DOHH2 (cell line): ENCODE results near the gene CLEC14A.

Experiments
- H3F3A ChIP-seq: fragments of 200-600 bp; sonication (generic), shearing (Covaris generic); 2 replicates; pipeline ENCODE4 v1.6.0; 2016; ENCODE audit warnings: antibody characterized with exemption, mild to moderate bottlenecking; ENCODE audit not compliant: control insufficient read depth, insufficient read depth
- H3K27ac ChIP-seq: fragments of 200-600 bp; sonication (generic); 2 replicates; pipeline ENCODE4 v1.5.1; 2014; ENCODE audit warnings: low read depth, mild to moderate bottlenecking, low read length, moderate library complexity
- H3K27me3 ChIP-seq: fragments of 200-600 bp; sonication (generic); 2 replicates; pipeline ENCODE4 v1.6.1; 2014; ENCODE audit warnings: mild to moderate bottlenecking, low read length, mixed read lengths; ENCODE audit not compliant: control insufficient read depth
- H3K36me3 ChIP-seq: fragments of 200-600 bp; sonication (generic); 2 replicates; pipeline ENCODE4 v1.6.1; 2014; ENCODE audit warnings: mild to moderate bottlenecking, low read length, moderate library complexity, mixed read lengths; ENCODE audit not compliant: control insufficient read depth
- H3K4me1 ChIP-seq: fragments of 200-600 bp; sonication (generic); 2 replicates; pipeline ENCODE4 v1.6.1; 2014; ENCODE audit warnings: mild to moderate bottlenecking, low read length, mixed read lengths; ENCODE audit not compliant: control insufficient read depth
- H3K4me2 ChIP-seq: fragments of 200-600 bp; sonication (generic); 2 replicates; pipeline ENCODE4 v1.6.0; 2014; ENCODE audit warnings: mild to moderate bottlenecking, low read length, moderate library complexity
- H3K4me3 ChIP-seq: fragments of 200-600 bp; sonication (generic); 2 replicates; pipeline ENCODE4 v1.5.1; 2014; ENCODE audit warnings: mild to moderate bottlenecking, low read length, mixed read lengths
- H3K79me2 ChIP-seq: fragments of 200-600 bp; sonication (generic); 2 replicates; pipeline ENCODE4 v1.6.1; 2014; ENCODE audit warnings: mild to moderate bottlenecking, low read length, mixed read lengths; ENCODE audit not compliant: control insufficient read depth
- H3K9me2 ChIP-seq: fragments of 200-600 bp; sonication (generic); replicated peaks from 2 replicates; pipeline ENCODE4 v1.6.1; 2014; ENCODE audit warnings: mild to moderate bottlenecking, low read length, mixed read lengths; ENCODE audit not compliant: control insufficient read depth
- H3K9me3 ChIP-seq: fragments of 200-600 bp; sonication (generic); 2 replicates; pipeline ENCODE4 v1.6.1; 2014; ENCODE audit warnings: antibody characterized with exemption, low read length, mixed read lengths; ENCODE audit not compliant: control insufficient read depth, insufficient read depth
- H4K20me1 ChIP-seq: fragments of 200-600 bp; sonication (generic); 2 replicates; pipeline ENCODE4 v1.6.0; 2014; ENCODE audit warnings: low read depth, mild to moderate bottlenecking, antibody characterized with exemption, low read length, moderate library complexity; ENCODE audit not compliant: control insufficient read depth, insufficient read depth
- EZH2phosphoT487 ChIP-seq: fragments of 200-600 bp; sonication (generic); IDR thresholded peaks from 2 replicates; pipeline ENCODE4 v1.6.1; 2017; ENCODE audit warnings: borderline replicate concordance, mild to moderate bottlenecking, antibody characterized with exemption, low read length, moderate library complexity, mixed read lengths
- TF ChIP-seq, protein P1 (sequence below): fragments of 200-600 bp; sonication (generic); IDR thresholded peaks from one replicate; pipeline ENCODE4 v1.5.1; 2014; ENCODE audit warnings: antibody characterized with exemption, mild to moderate bottlenecking, low read depth, low read length; ENCODE audit not compliant: poor library complexity, severe bottlenecking

The CLEC14A gene

DNA sequence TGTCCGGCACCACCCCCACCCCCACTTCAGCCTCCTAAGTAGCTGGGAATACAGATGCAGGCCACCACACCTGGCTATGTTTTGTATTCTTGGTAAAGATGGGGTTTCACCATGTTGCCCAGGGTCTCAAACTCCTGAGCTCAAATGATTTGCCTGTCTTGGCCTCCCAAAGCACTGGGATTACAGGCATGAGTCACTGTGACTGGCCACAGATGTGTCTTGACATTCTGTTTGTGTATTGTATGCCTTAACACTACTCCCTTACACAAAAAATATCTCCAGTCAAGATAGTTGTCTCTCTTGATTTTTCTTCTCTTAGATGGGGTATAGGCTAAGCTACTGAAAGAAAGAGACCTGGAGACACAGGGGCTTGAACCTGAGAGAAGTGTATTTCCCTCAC is 17.6 kb downstream of the CLEC14A start:
- no peak overlapping the region for H3K4me2 ChIP-seq
- no peaks in the 10 kb centered on the region for H3K36me3 ChIP-seq
- H3F3A ChIP-seq: no peaks in the 10 kb centered on the region
- TF ChIP-seq, protein P1, sequence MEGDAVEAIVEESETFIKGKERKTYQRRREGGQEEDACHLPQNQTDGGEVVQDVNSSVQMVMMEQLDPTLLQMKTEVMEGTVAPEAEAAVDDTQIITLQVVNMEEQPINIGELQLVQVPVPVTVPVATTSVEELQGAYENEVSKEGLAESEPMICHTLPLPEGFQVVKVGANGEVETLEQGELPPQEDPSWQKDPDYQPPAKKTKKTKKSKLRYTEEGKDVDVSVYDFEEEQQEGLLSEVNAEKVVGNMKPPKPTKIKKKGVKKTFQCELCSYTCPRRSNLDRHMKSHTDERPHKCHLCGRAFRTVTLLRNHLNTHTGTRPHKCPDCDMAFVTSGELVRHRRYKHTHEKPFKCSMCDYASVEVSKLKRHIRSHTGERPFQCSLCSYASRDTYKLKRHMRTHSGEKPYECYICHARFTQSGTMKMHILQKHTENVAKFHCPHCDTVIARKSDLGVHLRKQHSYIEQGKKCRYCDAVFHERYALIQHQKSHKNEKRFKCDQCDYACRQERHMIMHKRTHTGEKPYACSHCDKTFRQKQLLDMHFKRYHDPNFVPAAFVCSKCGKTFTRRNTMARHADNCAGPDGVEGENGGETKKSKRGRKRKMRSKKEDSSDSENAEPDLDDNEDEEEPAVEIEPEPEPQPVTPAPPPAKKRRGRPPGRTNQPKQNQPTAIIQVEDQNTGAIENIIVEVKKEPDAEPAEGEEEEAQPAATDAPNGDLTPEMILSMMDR: no peak
- no peaks in the 10 kb centered on the region for H3K4me1 ChIP-seq
- no peaks in the 10 kb centered on the region for H3K27me3 ChIP-seq
- no peaks in the 10 kb centered on the region for H3K9me3 ChIP-seq
- H4K20me1 ChIP-seq: no peaks in the 10 kb centered on the region
- no peaks in the 10 kb centered on the region for H3K79me2 ChIP-seq
- no peak overlapping the region for H3K27ac ChIP-seq
- no peaks in the 10 kb centered on the region for H3K9me2 ChIP-seq
- no peak overlapping the region for H3K4me3 ChIP-seq

GRCh38 chr14:38233218-38233617 is 22.7 kb downstream of the CLEC14A start:
- no peak overlapping the region for H3K4me2 ChIP-seq
- H3K36me3 ChIP-seq: no peaks in the 10 kb centered on the region
- H3K4me1 ChIP-seq: no peaks in the 10 kb centered on the region
- H3K79me2 ChIP-seq: no peaks in the 10 kb centered on the region
- H3K4me3 ChIP-seq: no peak overlapping the region
- H3F3A ChIP-seq: no peaks in the 10 kb centered on the region
- no peaks in the 10 kb centered on the region for H3K9me3 ChIP-seq
- H4K20me1 ChIP-seq: no peaks in the 10 kb centered on the region
- no peak overlapping the region for H3K27ac ChIP-seq
- TF ChIP-seq, protein P1: no peak
- no peak for TF ChIP-seq EZH2phosphoT487
- no peaks in the 10 kb centered on the region for H3K27me3 ChIP-seq
- no peaks in the 10 kb centered on the region for H3K9me2 ChIP-seq

GRCh38 chr14:38226366-38226765 is 29.5 kb downstream of the CLEC14A start:
- Histone ChIP-seq H3K9me3 (no peaks in the 10 kb centered on the region), H3K79me2 (no peaks in the 10 kb centered on the region), H3K4me1 (no peaks in the 10 kb centered on the region), H4K20me1 (no peaks in the 10 kb centered on the region), H3F3A (no peaks in the 10 kb centered on the region), H3K9me2 (no peaks in the 10 kb centered on the region), H3K27me3 (no peaks in the 10 kb centered on the region), H3K4me2 (no peak overlapping the region), H3K27ac (no peak overlapping the region), H3K36me3 (no peaks in the 10 kb centered on the region), H3K4me3 (no peak overlapping the region)
- TF ChIP-seq, protein P1: no peak
- TF ChIP-seq EZH2phosphoT487: no peak

- H3K4me1 ChIP-seq: no peaks in the 10 kb centered on the region
These were observed 29.9 kb downstream of the CLEC14A start for GRCh38 chr14:38225946-38226345.

More at GRCh38 chr14:38225946-38226345, 29.9 kb downstream of the CLEC14A start:
- H3K79me2 ChIP-seq: no peaks in the 10 kb centered on the region
- H3K9me2 ChIP-seq: no peaks in the 10 kb centered on the region
- H3K27ac ChIP-seq: no peak overlapping the region
- H3K4me3 ChIP-seq: no peak overlapping the region
- no peaks in the 10 kb centered on the region for H3K36me3 ChIP-seq
- H3K9me3 ChIP-seq: no peaks in the 10 kb centered on the region
- H3K4me2 ChIP-seq: no peak overlapping the region
- no peaks in the 10 kb centered on the region for H3F3A ChIP-seq
- H3K27me3 ChIP-seq: no peaks in the 10 kb centered on the region
- no peaks in the 10 kb centered on the region for H4K20me1 ChIP-seq
- TF ChIP-seq EZH2phosphoT487: no peak
- TF ChIP-seq, protein P1: no peak
